Anterior cingulate cortex (tissue), 58 donors: ENCODE measurements around the gene TRPV5.

Experiments
- DNase-seq, 58 donors: peaks; one replicate each; lab custom pipeline; 2025; lab: John Stamatoyannopoulos, UW

The TRPV5 gene

DNA sequence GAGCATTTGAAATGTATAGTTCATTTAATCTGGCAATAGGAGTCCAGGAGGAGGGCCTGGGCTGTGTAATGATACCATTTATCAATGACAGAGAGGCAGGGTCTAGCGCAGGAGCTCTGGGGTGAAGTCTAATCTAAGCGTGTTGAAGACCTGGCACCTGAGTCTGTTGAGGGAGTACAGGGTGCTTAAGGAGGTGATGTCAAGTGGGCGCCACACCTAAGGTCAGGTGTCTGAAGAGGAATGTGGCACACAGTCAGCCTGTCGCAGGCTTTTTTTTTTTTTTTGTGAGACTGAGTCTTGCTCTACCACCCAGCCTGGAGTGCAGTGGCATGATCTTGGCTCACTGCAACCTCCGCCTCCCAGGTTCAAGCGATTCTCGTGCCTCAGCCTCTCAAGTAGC is 8.0 kb upstream of the TRPV5 start:
- no peak for DNase-seq

DNA sequence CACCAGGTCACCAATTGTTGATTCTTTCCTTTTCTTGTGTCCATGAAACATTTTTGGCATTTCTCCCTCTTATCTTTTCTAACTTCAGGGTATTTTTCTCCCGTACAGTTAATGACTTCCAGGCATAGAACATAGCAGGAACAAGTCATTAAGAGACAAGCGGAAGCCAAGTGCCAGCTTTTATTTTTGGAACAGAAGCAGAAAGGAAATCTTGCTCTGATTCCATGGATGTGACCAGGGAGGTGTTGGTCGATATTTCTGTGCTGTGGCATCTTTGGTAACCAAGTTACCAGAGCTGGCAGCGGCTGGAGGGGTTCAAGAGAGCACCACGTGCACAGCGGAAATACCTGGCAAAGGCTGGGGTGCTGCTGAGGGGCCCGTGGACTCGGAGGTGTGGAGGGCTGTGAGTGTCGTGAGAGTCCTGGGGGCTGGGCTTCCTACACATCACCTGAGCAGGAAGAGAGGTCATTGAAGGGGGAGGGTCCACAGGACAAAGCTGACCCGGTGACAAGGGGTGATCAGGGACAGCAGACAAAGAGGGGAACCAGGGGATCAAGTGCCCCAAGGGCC is 7.5 kb upstream of the TRPV5 start:
- peak in 1 of 58 donors; percentile 2 for DNase-seq

- DNase-seq: no peak
These were observed 5.8 kb upstream of the TRPV5 start, which contains the start of gene LLCFC1 for GRCh38 chr7:142939226-142939910. Gene LLCFC1, plus strand, starts transcription at chr7:142939484. Its CDS starts 138 bp downstream, at chr7:142939622.

DNA sequence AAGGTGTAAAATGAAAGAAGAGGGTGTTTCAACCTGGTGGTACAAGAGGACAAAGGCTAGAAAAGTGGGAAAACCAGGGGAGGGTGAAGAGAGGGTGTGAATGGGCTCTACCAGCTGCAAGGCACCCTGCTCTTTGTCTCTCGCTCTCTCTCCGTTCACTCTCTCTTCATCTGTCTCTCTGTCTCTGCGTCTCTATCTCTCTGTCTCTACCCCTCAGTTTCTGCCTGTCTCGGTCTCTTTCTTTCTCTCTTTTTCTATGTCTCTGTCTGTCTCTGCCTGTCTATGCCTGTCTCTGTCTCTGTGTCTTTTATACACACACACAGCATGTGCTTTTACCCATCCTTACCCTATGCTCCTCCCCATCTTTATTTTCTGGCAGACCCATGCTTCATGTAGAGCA is 5.1 kb upstream of the TRPV5 start:
- no peak for DNase-seq

DNA sequence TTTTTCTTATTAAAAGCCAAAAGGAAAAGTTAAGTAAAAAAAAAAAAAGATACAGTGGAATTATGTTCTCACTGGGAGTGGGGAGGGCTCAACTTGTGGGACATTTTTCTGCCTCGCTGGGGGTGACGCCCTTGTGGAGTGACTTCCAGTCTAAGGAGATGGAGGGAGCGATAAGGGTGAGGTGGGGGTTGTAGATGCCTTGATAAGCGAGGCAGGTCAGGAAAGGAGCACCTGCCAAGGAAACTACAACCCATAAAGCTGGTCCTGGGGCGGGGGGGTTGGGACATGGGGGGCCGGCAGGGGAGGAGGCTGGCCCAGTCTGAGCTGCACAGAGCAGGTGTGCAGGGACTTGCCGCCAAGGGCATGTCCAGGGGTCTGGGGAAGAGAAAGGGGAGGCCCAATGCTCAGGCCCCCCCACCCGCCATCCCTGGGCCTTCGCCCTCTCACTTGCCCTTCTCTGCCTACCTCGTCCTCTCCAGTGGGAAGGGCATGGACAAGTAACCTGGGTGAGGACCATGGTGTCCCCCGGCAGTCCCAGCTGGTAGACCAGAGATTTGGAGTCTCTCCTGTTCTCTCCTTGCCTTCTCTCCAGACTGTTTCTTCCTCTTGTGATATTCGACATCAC is 2.5 kb upstream of the TRPV5 start:
- DNase-seq: no peak

- DNase-seq: no peak
These were observed 510 bp upstream of the TRPV5 start for GRCh38 chr7:142934056-142934455.

DNA sequence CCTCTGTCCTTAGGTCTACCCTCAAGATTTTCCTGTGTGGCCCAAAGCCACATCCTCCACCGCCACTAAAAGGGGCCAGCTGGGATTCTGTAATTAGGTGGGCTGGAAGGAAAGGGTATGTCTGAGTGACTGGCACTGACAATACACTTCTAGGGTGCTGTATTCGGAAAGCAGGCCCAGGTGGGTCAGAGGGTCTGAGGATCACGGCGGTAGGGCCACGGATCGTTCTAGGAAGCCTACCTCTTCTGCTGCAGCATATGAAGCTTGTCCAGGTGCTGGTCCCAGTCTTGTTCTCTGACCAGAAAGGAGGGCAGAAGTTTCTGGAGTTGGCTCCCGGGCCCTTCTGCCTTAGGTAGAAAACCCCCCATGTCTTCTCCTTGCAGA is 462 bp downstream of the TRPV5 start:
- no peak for DNase-seq

DNA sequence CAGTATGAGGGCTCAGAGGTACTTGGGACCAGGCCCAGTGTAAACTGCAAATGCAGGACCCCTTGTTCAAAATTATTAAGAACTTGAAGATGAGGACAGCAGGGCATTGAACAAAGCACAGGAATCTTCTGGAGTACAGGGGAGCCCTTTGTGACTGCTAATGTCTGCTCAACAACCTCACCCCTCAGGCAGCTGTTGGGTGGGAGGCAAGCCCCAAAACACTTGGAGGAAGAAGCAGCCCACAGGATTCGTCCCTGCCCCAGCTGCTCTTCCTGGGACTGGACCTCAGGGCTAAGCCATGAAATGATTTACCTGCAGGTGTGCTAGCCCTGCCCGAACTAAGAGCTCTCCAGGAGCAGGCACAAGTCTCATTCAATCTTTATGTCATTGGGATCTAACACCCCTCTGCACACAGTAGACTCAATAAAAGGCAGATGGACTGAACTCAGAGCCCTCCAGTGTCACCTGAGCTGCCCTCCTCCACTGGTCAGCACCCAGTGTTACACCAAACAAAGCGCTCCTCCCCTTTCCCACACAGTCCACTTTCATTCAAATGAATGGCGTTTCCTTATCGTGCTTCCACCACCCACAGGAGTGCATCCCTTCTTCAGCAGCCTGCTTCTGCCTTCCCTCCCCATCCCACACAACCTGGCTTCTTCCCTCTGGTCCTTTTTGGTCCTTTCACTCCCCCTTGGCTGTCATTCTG is 1.0 kb downstream of the TRPV5 start:
- DNase-seq: no peak

- DNase-seq: no peak
These were observed 3.3 kb downstream of the TRPV5 start for GRCh38 chr7:142930126-142930730.

DNA sequence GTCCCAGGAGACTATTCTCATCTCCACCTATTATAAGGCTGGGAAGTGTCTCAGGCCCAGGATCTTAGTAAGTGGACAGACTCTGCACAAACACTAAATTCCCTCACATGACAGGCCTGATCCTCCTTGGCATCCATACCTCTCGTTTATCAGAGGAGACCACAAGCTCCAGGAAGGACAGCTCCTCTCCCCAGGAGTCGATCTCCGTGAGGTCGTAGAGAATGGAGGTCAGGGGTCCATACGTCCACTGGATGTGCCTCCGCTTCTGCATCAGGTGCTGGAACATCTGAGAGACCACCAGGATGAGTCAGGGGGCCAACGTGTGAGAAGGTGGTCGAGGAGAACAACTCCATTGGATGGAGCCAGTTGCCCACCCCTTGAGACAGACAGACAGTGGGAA is 5.6 kb downstream of the TRPV5 start:
- no peak for DNase-seq

- no peak for DNase-seq
These were observed 6.3 kb downstream of the TRPV5 start for GRCh38 chr7:142927085-142927745.

GRCh38 chr7:142925413-142925812 is 8.1 kb downstream of the TRPV5 start:
- no peak for DNase-seq

- no peak for DNase-seq
These were observed 10.2 kb downstream of the TRPV5 start for GRCh38 chr7:142923391-142923790.

- DNase-seq: no peak
These were observed 13.9 kb downstream of the TRPV5 start for GRCh38 chr7:142919656-142920055.

DNA sequence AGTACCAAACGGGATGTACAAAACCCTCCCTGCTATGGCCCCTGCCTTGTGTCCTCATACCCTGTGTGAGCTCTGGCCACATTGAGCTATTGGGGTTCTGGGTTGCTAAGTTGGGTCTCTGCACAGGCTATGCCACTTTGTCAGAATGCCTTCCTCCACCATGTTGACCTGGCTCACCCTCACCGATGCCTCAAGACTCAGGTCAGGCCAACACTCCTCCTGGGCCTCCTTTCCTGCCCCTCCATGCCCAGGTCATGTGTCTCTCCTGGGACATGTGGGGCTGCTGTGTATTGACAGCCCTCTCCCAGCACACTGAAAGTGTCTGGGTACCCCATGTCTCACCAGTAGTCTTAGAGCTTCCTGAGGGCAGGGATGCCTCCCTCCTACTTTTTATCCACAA is 14.6 kb downstream of the TRPV5 start:
- DNase-seq: no peak

DNA sequence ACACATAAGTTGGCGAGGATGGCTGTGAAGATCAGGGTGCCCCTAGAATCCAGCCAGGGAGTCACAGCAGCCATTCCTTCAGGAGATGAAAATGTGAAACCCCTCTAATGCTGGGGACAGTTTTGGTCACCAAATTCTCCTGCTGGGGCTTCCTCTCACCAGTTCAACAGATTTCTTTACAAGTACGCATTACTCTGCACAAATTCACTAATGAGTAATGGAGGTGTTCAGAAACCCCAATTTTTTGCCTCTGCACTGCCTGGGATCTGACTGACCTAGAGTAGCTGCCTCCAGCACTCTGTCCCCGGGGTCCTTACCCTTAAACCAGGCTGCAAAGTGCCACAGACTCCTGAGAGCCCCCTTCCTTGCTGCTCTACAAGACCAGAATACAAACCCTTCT is 16.1 kb downstream of the TRPV5 start:
- no peak for DNase-seq

- DNase-seq: no peak
These were observed 17.0 kb downstream of the TRPV5 start for GRCh38 chr7:142916508-142916907.

DNA sequence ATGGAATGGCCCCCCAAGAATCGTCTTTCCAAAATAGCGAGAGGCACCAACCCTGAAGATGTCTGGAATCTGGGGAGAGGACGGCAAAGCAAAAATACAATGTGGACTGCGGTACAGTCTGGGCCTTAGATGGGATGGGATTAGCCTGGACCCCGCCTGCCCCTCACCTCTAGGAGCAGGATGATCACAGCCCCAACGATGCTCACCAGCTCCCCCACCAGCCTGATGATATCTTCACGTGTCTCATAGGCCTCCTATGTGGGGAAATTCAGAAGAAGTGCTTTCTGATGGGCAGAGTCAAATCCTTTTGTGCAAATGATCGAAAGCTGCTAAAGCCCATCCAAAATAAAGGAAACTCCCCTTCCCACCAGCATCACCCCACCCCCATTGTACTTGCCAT is 18.2 kb downstream of the TRPV5 start:
- no peak for DNase-seq

- no peak for DNase-seq
These were observed 19.4 kb downstream of the TRPV5 start for GRCh38 chr7:142914121-142914520.

DNA sequence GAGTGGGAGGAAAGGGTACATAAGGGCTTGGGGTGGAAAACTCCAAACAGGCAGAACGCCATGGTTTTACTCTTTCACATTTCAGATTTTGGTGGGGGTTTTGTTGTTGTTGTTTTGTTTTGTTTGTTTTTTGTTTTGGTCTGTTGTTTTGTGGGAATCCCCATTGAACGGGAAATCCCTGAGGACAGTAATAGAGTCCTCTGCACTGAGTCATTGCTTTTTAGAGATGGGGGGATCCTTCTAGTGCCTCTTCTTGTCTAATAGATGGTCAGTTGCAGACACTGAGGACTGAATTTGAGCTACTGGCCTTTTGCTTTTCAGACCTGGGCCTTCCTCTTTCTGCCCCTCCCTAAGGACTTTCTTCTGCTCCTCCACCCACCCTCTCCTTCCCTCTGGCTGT is 20.0 kb downstream of the TRPV5 start:
- DNase-seq: no peak

- no peak for DNase-seq
These were observed 20.5 kb downstream of the TRPV5 start for GRCh38 chr7:142913051-142913450.
